SK-N-SH (cell line): ENCODE data around the gene ARHGEF11. TPM values are rescaled to one million over a fixed set of nuclear protein-coding genes. Genes with fewer than 3 reads are reported as not detected.

Experiments
- CTCF ChIA-PET: fragments of 300-600, 350-600 bp; formaldehyde crosslinking; extraction: SDS; loops from one replicate; lab custom pipeline; 2021; lab: Yijun Ruan, JAX
- POLR2A ChIA-PET: fragments of 350-600 bp; sonication (Branson Sonifier 250); formaldehyde crosslinking; extraction: SDS; loops from one replicate; lab custom pipeline; 2020; ENCODE audit warnings: antibody characterized with exemption, inconsistent platforms; lab: Yijun Ruan, JAX
- DNase-seq: peaks from one replicate; pipeline ENCODE4 v3.0.0; 2012
- H2AFZ ChIP-seq: fragments of 200-600 bp; sonication (generic); 2 replicates; pipeline ENCODE4 v1.8.1; 2016; ENCODE audit warnings: antibody characterized with exemption, mild to moderate bottlenecking, low read depth
- H3F3A ChIP-seq: fragments of 200-600 bp; sonication (generic); replicated peaks from 2 replicates; pipeline ENCODE3; 2016; ENCODE audit warnings: antibody characterized with exemption, mild to moderate bottlenecking; ENCODE audit not compliant: insufficient read depth
- H3K27ac ChIP-seq, 2 experiments: fragments of 200-500 bp in 1 of 2; fragments of 200-600 bp in 1 of 2; sonication (Bioruptor generic) in 1 of 2; sonication (generic), shearing (Covaris generic) in 1 of 2; 2 replicates each; pipeline versions ENCODE4 v1.5.1 to v1.6.1; 2014 to 2016; ENCODE audit warnings: low read depth in 2 of 2, inconsistent platforms in 1 of 2, low read length in 1 of 2, mild to moderate bottlenecking in 1 of 2, mixed read lengths in 1 of 2
- H3K27me3 ChIP-seq: fragments of 200-600 bp; sonication (generic), shearing (Covaris generic); 2 replicates; pipeline ENCODE4 v1.6.1; 2016; ENCODE audit warnings: mixed run types; ENCODE audit not compliant: insufficient read depth
- H3K36me3 ChIP-seq, 2 experiments: fragments of 200-500 bp in 1 of 2; fragments of 200-600 bp in 1 of 2; sonication (Bioruptor generic) in 1 of 2; sonication (generic) in 1 of 2; replicated peaks in 1 of 2; 2 replicates each; pipeline versions ENCODE3 to v1.5.1; 2014 to 2016; ENCODE audit warnings: low read length in 1 of 2, mild to moderate bottlenecking in 1 of 2; ENCODE audit not compliant: insufficient read depth in 2 of 2, control insufficient read depth in 1 of 2
- H3K4me1 ChIP-seq, 2 experiments: fragments of 200-500 bp in 1 of 2; fragments of 200-600 bp in 1 of 2; sonication (Bioruptor generic) in 1 of 2; sonication (generic), shearing (Covaris generic) in 1 of 2; 2 replicates each; pipeline versions ENCODE4 v1.5.1 to v1.6.1; 2014 to 2016; ENCODE audit warnings: low read depth in 1 of 2, low read length in 1 of 2, mixed run types in 1 of 2; ENCODE audit not compliant: insufficient read depth in 2 of 2, control insufficient read depth in 1 of 2
- H3K4me2 ChIP-seq: fragments of 200-600 bp; sonication (generic), shearing (Covaris generic); 2 replicates; pipeline ENCODE4 v1.6.1; 2017; ENCODE audit warnings: mixed run types
- H3K4me3 ChIP-seq, 2 experiments: fragments of 200-500 bp in 1 of 2; fragments of 200-600 bp in 1 of 2; sonication (Bioruptor generic) in 1 of 2; sonication (generic), shearing (Covaris generic) in 1 of 2; 2 replicates each; pipeline versions ENCODE4 v1.5.1 to v1.8.1; 2014 to 2016; ENCODE audit warnings: low read depth in 2 of 2, inconsistent platforms in 1 of 2, low read length in 1 of 2, mild to moderate bottlenecking in 1 of 2, mixed read lengths in 1 of 2, moderate library complexity in 1 of 2
- H3K79me2 ChIP-seq: fragments of 200-600 bp; sonication (generic); 2 replicates; pipeline ENCODE4 v1.8.1; 2017; ENCODE audit warnings: mild to moderate bottlenecking; ENCODE audit not compliant: insufficient read depth
- H3K9ac ChIP-seq: fragments of 200-600 bp; sonication (generic); 2 replicates; pipeline ENCODE4 v1.6.1; 2017; ENCODE audit warnings: mixed run types
- H3K9me2 ChIP-seq: fragments of 200-600 bp; sonication (generic); 2 replicates; pipeline ENCODE4 v1.6.1; 2017; ENCODE audit warnings: mixed run types
- H3K9me3 ChIP-seq: fragments of 200-600 bp; sonication (generic); 2 replicates; pipeline ENCODE4 v1.6.1; 2017; ENCODE audit warnings: mixed run types, mild to moderate bottlenecking, moderate library complexity
- H4K20me1 ChIP-seq: fragments of 200-600 bp; sonication (generic); 2 replicates; pipeline ENCODE4 v1.6.1; 2017; ENCODE audit warnings: mild to moderate bottlenecking, mixed run types; ENCODE audit not compliant: insufficient read depth
- CHD2 ChIP-seq: fragments of 150-350 bp; IDR thresholded peaks from 2 replicates; pipeline ENCODE4 v1.6.1; 2018; ENCODE audit warnings: low read length; ENCODE audit not compliant: partially characterized antibody
- CTCF ChIP-seq: fragments of 200-600 bp; sonication (generic); IDR thresholded peaks from 2 replicates; pipeline ENCODE4 v1.6.1; 2017; ENCODE audit warnings: antibody characterized with exemption, mild to moderate bottlenecking, moderate library complexity
- ELF1 ChIP-seq: IDR thresholded peaks from 2 replicates; pipeline ENCODE4 v1.4.0; 2012
- FOSL2 ChIP-seq: IDR thresholded peaks from 2 replicates; pipeline ENCODE4 v1.4.0; 2012; ENCODE audit warnings: low read depth, mild to moderate bottlenecking, moderate library complexity, borderline replicate concordance
- GABPA ChIP-seq: IDR thresholded peaks from 2 replicates; pipeline ENCODE4 v1.4.0; 2012; ENCODE audit warnings: low read depth, mild to moderate bottlenecking
- JUND ChIP-seq: IDR thresholded peaks from 2 replicates; pipeline ENCODE4 v1.4.0; 2012
- MEF2A ChIP-seq: IDR thresholded peaks from 2 replicates; pipeline ENCODE4 v1.4.0; 2012; ENCODE audit warnings: low read depth, borderline replicate concordance
- NRF1 ChIP-seq: IDR thresholded peaks from 2 replicates; pipeline ENCODE4 v1.6.1; 2012; ENCODE audit warnings: low read depth, mild to moderate bottlenecking, low read length
- POLR2AphosphoS5 ChIP-seq: IDR thresholded peaks from 2 replicates; pipeline ENCODE4 v1.6.1; 2012; ENCODE audit warnings: low read depth, low read length
- RCOR1 ChIP-seq: fragments of 150-350 bp; IDR thresholded peaks from 2 replicates; pipeline ENCODE4 v1.6.1; 2017; ENCODE audit warnings: antibody characterized with exemption, low read length
- RFX5 ChIP-seq: IDR thresholded peaks from 2 replicates; pipeline ENCODE4 v1.6.1; 2012; ENCODE audit warnings: mild to moderate bottlenecking, improper control_type of control experiment, low read length
- RXRA ChIP-seq: IDR thresholded peaks from 2 replicates; pipeline ENCODE4 v1.4.0; 2012; ENCODE audit warnings: low read depth, mild to moderate bottlenecking, borderline replicate concordance
- SMC3 ChIP-seq: IDR thresholded peaks from 2 replicates; pipeline ENCODE4 v1.6.1; 2012; ENCODE audit warnings: low read depth, low read length, improper control_type of control experiment
- TAF1 ChIP-seq: IDR thresholded peaks from 2 replicates; pipeline ENCODE4 v1.6.1; 2012; ENCODE audit warnings: low read depth, mild to moderate bottlenecking, low read length, moderate library complexity, borderline replicate concordance
- USF2 ChIP-seq: fragments of 150-350 bp; IDR thresholded peaks from 2 replicates; pipeline ENCODE4 v1.6.1; 2017; ENCODE audit warnings: antibody characterized with exemption, low read length, low read depth, borderline replicate concordance
- YY1 ChIP-seq: IDR thresholded peaks from 2 replicates; pipeline ENCODE4 v1.4.0; 2012; ENCODE audit warnings: low read depth, mild to moderate bottlenecking
- ZBTB33 ChIP-seq: IDR thresholded peaks from 2 replicates; pipeline ENCODE4 v1.4.0; 2012; ENCODE audit warnings: low read depth, borderline replicate concordance
- WGBS: methylation state at CpG from one replicate; pipeline ENCODE4 v1.1.6; 2017; ENCODE audit warnings: low lambda C conversion rate; 5-methylcytosine and 5-hydroxymethylcytosine counted together
- polyA plus RNA-seq, 3 experiments: library from polyadenylated mRNA; depleted of rRNA; stranded (reverse); fragments of >200 nt; gene quantifications; 2 replicates each; pipeline ENCODE4 v1.2.3, GENCODE V29; 2012

Gene ARHGEF11
- polyA plus RNA-seq, 1 of the 3 experiments (the other 2 are of a cell fraction), result 19.0 TPM

- CTCF ChIA-PET, result interaction anchor here (1.0 to 6.0 kb wide), 4 partner anchors 12 to 58 kb away, joined by 3 to 26 read pairs (median 4); no protein-coding TSS in a partner anchor
- Histone ChIP-seq H3F3A (no peaks in the 10 kb centered on the region), H3K4me1 (no peaks in the 10 kb centered on the region), H3K4me2 (no peak overlapping the region), H3K4me3 (no peak overlapping the region), H3K9ac (no peak overlapping the region), H3K27ac (no peak overlapping the region), H4K20me1 (no peaks in the 10 kb centered on the region), H3K9me3 (no peaks in the 10 kb centered on the region), H2AFZ (no peak overlapping the region), H3K79me2 (no peaks in the 10 kb centered on the region), H3K27me3 (no peaks in the 10 kb centered on the region)
- over 99% methylated on average over 15 of the region's 17 CpGs for WGBS
- TF ChIP-seq CHD2, result no peak
- TF ChIP-seq MEF2A, result no peak
- TF ChIP-seq ZBTB33, result no peak
- no peak for TF ChIP-seq JUND
- no peak for TF ChIP-seq ELF1
- no peak for TF ChIP-seq USF2
- TF ChIP-seq POLR2AphosphoS5, result no peak
- TF ChIP-seq RFX5, result no peak
- TF ChIP-seq RXRA, result no peak
- no peak for TF ChIP-seq FOSL2
- TF ChIP-seq SMC3, result no peak
- TF ChIP-seq YY1, result no peak
- TF ChIP-seq NRF1, result no peak
- no peak for TF ChIP-seq RCOR1
- TF ChIP-seq TAF1, result no peak
- TF ChIP-seq GABPA, result no peak
- no peak for TF ChIP-seq CTCF
- TF ChIP-seq, all 33 proteins: peak for 0
- Histone ChIP-seq H3K9me2 (no peaks in the 10 kb centered on the region), H3K36me3 (peaks cover 38 to 87% of the 10 kb centered on the region in 2 experiments)
- POLR2A ChIA-PET, result interaction anchor here (0.5 to 1.1 kb wide), 2 partner anchors 10 to 376 kb away, joined by 3 read pairs; no protein-coding TSS in a partner anchor
- no peak for DNase-seq
These were observed 97.6 kb downstream of the ARHGEF11 start for GRCh38 chr1:156947818-156948525.
